NCI-H2171 (cell line): ENCODE measurements around the gene LRIT3.

Experiments
- DNase-seq: peaks from one replicate; lab custom pipeline; 2025; lab: John Stamatoyannopoulos, UW

The LRIT3 gene

GRCh38 chr4:109910256-109910655, 62.3 kb downstream of the LRIT3 start:
- DNase-seq, result no peak

DNA sequence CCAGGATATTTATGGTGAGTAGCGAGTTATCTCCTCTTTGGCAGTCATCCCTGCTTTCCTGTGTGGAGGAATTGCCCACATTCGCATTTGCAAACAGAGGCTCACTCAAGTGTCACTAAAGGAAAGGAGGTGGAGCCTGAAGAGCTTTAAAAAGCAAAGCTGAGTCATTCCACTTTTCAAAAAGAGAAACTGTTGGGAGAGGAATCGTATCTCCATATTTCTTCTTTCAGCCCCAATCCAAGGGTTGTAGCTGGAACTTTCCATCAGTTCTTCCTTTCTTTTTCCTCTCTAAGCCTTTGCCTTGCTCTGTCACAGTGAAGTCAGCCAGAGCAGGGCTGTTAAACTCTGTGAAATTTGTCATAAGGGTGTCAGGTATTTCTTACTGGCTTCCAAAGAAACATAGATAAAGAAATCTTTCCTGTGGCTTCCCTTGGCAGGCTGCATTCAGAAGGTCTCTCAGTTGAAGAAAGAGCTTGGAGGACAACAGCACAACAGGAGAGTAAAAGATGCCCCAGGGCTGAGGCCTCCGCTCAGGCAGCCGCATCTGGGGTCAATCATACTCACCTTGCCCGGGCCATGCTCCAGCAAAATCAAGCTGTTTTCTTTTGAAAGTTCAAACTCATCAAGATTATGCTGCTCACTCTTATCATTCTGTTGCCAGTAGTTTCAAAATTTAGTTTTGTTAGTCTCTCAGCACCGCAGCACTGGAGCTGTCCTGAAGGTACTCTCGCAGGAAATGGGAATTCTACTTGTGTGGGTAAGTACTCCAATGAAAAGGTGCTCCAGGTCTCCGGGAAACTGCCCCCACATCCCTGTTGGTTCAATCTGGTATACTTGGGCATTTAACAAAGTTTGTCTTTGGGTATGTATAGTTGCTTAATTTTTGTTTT, 65.0 kb downstream of the LRIT3 start, which contains the start of gene EGF:
TSS of gene EGF (plus strand) at position 178 of the 890 bp plus-strand sequence. CDS start at position 631, 453 bp downstream.
- DNase-seq, result no peak

GRCh38 chr4:109913596-109914241, 65.8 kb downstream of the LRIT3 start:
- no peak for DNase-seq

DNA sequence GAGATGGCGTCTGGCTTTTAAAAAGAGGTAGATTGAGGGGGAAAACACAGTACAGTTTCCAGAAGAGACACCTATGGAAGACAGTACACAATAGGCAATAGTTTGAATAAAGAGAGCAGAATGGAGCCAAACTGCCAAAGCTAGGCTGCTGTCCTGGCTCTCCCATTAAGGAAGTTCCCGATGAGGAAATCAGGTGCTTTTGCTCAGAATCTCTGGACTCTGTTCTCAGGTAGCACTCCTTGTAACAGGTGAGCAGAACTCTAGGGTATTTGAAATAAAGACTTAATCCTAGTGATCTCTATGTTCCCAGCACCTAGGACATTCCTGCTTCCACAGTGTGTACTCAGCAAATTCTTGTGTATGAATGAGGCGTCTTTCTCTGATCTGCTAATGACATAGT, 66.4 kb downstream of the LRIT3 start:
- DNase-seq, result no peak

- no peak for DNase-seq
Measured at GRCh38 chr4:109915385-109916026, 67.6 kb downstream of the LRIT3 start.

- DNase-seq, result no peak
Measured at GRCh38 chr4:109916027-109916409, 68.1 kb downstream of the LRIT3 start.

- DNase-seq, result no peak
Measured at GRCh38 chr4:109921384-109921808, 73.5 kb downstream of the LRIT3 start.
